HG03565 (cell line): ENCODE results near the gene HELZ.
"Not testable (repeated sequence)": the region's sequence is repeated elsewhere in the genome, so short reads cannot be mapped to it uniquely, and the experiment has no call there.

Experiments
- ATAC-seq: cut with Tn5 transposase; IDR thresholded peaks from one replicate; pipeline ENCODE4 v1.9.1; 2021; ENCODE audit warnings: mild to moderate bottlenecking, moderate library complexity; ENCODE audit not compliant: unreplicated experiment

Gene HELZ

GRCh38 chr17:67148352-67148751, 96.6 kb downstream of the HELZ start:
- ATAC-seq = no peak

GRCh38 chr17:67145183-67145805, 99.7 kb downstream of the HELZ start:
- ATAC-seq = no peak

GRCh38 chr17:67143318-67143717, 101.7 kb downstream of the HELZ start:
- ATAC-seq = no peak

- not testable (repeated sequence) for ATAC-seq
Observed at GRCh38 chr17:67142030-67142429, 103.0 kb downstream of the HELZ start.

GRCh38 chr17:67139784-67140665, 105.0 kb downstream of the HELZ start:
- ATAC-seq = no peak

GRCh38 chr17:67139289-67139688, 105.7 kb downstream of the HELZ start:
- ATAC-seq = no peak

GRCh38 chr17:67138392-67138791, 106.6 kb downstream of the HELZ start:
- ATAC-seq = no peak

GRCh38 chr17:67137860-67138259, 107.1 kb downstream of the HELZ start:
- no peak for ATAC-seq

- ATAC-seq = no peak
Observed at GRCh38 chr17:67137026-67137370, 108.0 kb downstream of the HELZ start.

- ATAC-seq = no peak
Observed at GRCh38 chr17:67136191-67137025, 108.6 kb downstream of the HELZ start.

GRCh38 chr17:67133161-67133560, 111.8 kb downstream of the HELZ start:
- ATAC-seq = no peak

GRCh38 chr17:67132366-67132765, 112.6 kb downstream of the HELZ start:
- no peak for ATAC-seq

- ATAC-seq = no peak
Observed at GRCh38 chr17:67130768-67131167, 114.2 kb downstream of the HELZ start.

GRCh38 chr17:67129283-67129682, 115.7 kb downstream of the HELZ start:
- ATAC-seq = no peak

- ATAC-seq = no peak
Observed at GRCh38 chr17:67128700-67129099, 116.3 kb downstream of the HELZ start.

GRCh38 chr17:67127925-67128324, 117.1 kb downstream of the HELZ start:
- no peak for ATAC-seq

- no peak for ATAC-seq
Observed at GRCh38 chr17:67126983-67127382, 118.0 kb downstream of the HELZ start.

GRCh38 chr17:67126543-67126942, 118.5 kb downstream of the HELZ start:
- not testable (repeated sequence) for ATAC-seq

- no peak for ATAC-seq
Observed at GRCh38 chr17:67125924-67126323, 119.1 kb downstream of the HELZ start.

GRCh38 chr17:67125417-67125816, 119.6 kb downstream of the HELZ start:
- no peak for ATAC-seq

- ATAC-seq = no peak
Observed at GRCh38 chr17:67124450-67125148, 120.4 kb downstream of the HELZ start.
